Putamen (tissue), 1 donor: ENCODE data around the gene TTC31.

Experiments used
- DNase-seq: peaks from one replicate; pipeline ENCODE4 v3.0.0-alpha.2; 2016; ENCODE audit warnings: low spot score

Gene TTC31

GRCh38 chr2:74526649-74527230 lies 43.9 kb downstream of the TTC31 start:
- no peak for DNase-seq

GRCh38 chr2:74527741-74528140 lies 44.9 kb downstream of the TTC31 start:
- DNase-seq = no peak

DNA sequence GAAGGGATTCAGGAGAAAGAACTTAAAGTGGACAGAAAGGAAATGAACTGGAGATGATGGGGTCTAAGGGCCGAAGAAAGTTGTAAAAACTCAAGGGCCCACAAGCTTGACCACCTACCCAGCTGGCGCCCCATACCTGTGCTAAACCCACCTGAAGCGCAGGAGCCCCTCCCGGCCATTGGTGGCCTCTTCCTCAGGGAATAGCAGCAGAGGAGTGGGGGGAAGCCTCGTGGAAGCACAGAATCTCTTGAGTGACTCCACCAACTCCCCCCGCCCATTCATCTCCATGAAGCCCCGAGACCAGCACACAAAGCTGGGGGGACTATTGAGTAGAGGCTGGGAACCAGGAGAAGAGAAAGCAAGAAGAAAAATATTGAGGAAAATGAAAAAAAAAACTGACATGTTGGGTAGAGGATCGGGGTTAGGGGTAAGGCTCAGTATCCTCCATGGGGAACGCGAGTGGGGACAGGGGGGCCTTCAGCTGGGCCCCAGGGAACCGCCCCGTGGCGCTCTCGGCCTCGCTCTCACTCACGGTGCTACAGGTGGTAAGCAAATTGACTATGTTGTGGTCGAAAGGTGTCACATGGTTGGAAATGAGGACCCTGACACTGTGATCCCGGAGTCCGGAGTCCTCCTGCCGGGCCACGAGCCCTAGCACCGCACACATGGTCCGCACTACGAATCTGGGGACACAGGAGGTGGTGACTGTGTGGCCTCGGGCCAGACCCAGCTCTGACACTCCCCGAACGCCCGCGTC lies 45.9 kb downstream of the TTC31 start:
- no peak for DNase-seq

GRCh38 chr2:74529357-74530238 lies 46.7 kb downstream of the TTC31 start, which contains the start of the genes AUP1 and HTRA2:
Gene AUP1 (minus strand): TSS chr2:74529706. CDS start chr2:74529629, 77 bp downstream.
Gene HTRA2 (plus strand): TSS chr2:74529933. CDS start chr2:74530007, 74 bp downstream.
- DNase-seq = peak; percentile 98

- DNase-seq = no peak
Measured at GRCh38 chr2:74530239-74531187, 47.6 kb downstream of the TTC31 start.

GRCh38 chr2:74531666-74532065 lies 48.8 kb downstream of the TTC31 start:
- no peak for DNase-seq

GRCh38 chr2:74532222-74532621 lies 49.3 kb downstream of the TTC31 start:
- DNase-seq = no peak

- no peak for DNase-seq
Measured at GRCh38 chr2:74533464-74533863, 50.6 kb downstream of the TTC31 start.

GRCh38 chr2:74534411-74534810 lies 51.5 kb downstream of the TTC31 start:
- no peak for DNase-seq

- DNase-seq = no peak
Measured at GRCh38 chr2:74535440-74535965, 52.6 kb downstream of the TTC31 start.

DNA sequence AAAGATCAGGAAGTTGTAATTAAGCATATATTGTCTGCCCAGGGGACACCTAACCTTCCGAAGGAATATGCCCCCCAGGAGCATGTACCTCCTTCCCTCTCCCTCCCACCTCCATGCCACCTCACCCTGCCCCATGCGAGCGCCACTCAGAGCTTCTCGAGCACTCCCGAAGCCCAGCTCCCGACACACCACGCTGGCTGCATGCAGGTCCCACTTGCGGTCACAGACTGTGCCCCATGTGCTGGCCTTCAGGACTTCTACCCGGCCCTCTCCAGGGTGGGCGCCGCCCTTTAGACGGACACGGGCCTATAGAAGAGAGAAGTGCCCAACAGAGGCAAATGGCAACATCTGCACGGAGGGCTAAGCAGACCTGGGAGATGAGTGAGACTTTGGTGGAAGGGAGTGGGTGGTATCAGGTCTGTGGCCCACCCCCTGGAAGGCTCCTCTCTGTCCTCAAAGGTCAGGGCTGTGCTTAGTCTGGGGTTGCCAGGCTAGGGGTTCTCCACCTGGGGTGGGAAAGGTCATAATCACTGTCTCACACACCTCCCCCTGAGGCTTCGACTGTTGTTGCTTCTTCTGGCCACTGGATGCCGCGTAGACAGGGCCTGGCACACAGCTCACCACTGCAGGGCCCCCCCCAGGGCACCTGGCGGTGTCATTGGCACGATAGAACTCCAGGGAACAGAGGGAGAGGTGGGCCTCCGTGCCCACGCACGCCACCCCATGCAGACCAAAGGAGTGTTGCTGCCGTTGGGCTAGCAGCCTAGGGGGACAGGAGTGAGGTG lies 53.5 kb downstream of the TTC31 start:
- no peak for DNase-seq

DNA sequence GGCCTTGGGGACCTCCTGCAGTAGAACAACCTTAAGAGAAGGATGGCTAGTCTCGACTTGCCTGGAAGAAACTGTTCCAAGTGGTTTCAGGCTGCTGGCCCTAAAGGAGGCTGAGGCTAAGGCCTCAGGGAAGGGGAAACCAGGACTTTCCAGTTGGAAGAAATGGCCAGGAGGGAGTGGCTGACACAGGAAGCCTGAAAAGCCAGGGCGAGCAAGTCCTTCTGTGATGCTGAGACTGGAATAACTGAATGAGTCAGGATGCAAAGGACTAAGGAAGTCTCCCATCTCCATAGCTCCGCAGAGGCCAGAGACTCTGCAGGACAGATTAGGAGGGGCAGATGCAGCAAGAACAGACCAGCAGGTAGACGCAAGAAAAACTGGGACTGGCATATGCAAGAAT lies 54.3 kb downstream of the TTC31 start:
- DNase-seq = no peak

DNA sequence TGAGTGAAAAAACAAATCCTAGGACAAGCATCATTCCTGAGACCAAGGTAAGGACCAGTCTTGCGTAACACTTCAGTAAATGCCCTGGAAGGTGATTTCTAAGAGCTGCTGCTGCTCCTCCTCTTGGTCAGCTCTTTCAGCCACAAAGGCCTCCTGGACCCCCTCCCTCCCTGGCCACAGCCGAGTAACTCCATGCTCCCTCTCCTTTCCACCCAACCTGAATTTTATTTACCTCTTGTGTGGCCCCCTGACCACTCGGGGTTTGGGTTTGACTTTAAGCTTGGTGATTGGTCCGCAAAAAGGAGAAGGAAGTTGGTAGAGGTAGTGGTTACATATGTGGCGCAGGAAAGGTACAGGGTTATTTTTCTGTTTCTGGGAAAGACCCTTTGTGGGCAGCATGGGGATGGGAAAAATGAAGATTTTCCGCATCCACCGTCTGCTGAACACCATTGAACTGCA lies 56.0 kb downstream of the TTC31 start:
- no peak for DNase-seq

DNA sequence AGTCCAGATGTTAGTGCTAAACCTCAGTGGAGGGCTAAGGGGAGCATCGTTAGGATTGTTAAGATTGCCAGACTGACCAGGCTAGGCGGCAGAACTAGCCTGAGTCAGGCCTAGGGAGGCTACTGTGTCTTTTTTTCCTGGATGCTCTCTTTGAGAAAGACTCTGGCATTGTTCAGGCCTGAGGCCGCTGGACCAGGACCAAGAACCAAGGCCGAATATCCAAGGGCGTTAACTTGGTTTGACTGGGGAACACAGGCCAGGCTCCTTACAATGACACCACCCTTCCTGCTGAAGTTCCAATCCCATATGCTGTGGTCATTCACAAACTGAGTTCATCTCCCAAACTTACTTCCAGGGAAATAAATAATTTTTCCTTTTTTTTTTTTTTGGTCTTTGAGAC lies 57.4 kb downstream of the TTC31 start:
- DNase-seq = no peak

DNA sequence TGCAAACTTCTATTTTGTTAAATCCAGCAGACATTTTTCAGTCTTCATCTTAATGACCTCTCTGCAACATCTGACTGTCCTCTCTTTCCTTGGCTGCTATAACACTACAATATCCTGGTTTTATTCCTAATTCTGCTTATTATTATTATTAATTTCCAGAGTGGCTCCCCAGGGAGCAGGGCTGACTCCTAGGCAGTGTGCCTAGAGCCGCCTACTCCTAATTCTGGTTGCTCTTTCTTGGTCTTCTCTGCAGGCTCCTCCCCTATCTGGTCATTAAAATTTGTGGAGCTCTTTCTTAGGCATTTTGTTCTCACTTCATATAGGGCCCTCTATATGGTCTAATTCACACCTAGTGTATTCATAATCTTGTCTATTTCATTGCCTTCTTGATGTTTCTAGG lies 60.1 kb downstream of the TTC31 start:
- DNase-seq = no peak
